Chondrocyte (in vitro differentiated cells): ENCODE measurements around the gene ZBTB40. TPM values are rescaled to one million over a fixed set of nuclear protein-coding genes. Genes with fewer than 3 reads are reported as not detected.

Experiments used
- DNase-seq: peaks from one replicate; pipeline ENCODE4 v3.0.0; 2021; ENCODE audit warnings: mixed read lengths, low spot score
- H3K27ac Mint-ChIP-seq: one replicate; pipeline ENCODE4 v1.8.0; 2021; ENCODE audit warnings: mild to moderate bottlenecking, moderate library complexity, mixed read lengths; ENCODE audit not compliant: unreplicated experiment
- H3K27me3 Mint-ChIP-seq: 2 replicates; pipeline ENCODE4 v1.8.0; 2021; ENCODE audit warnings: low read depth, mixed read lengths
- H3K36me3 Mint-ChIP-seq: 2 replicates; pipeline ENCODE4 v1.8.0; 2021; ENCODE audit warnings: low read depth, mixed read lengths
- H3K4me1 Mint-ChIP-seq: 2 replicates; pipeline ENCODE4 v1.8.0; 2021; ENCODE audit warnings: low read depth, mild to moderate bottlenecking, mixed read lengths
- H3K4me3 Mint-ChIP-seq: one replicate; pipeline ENCODE4 v1.8.0; 2021; ENCODE audit warnings: mild to moderate bottlenecking, moderate library complexity, mixed read lengths; ENCODE audit not compliant: unreplicated experiment
- H3K9me3 Mint-ChIP-seq: 2 replicates; pipeline ENCODE4 v1.8.0; 2021; ENCODE audit warnings: low read depth, mixed read lengths
- total RNA-seq: library from RNA; stranded (reverse); gene quantifications from 3 replicates; pipeline ENCODE4 v1.2.1, GENCODE V29; 2021
- TF ChIP-seq, protein P1 (sequence below): fragments of 200-600 bp; sonication (generic); IDR thresholded peaks from 2 replicates; pipeline ENCODE4 v1.5.0; 2021; ENCODE audit warnings: antibody characterized with exemption, mild to moderate bottlenecking, moderate library complexity

The ZBTB40 gene
- total RNA-seq, 1 donor from 2014 or later = 16.3 TPM

DNA sequence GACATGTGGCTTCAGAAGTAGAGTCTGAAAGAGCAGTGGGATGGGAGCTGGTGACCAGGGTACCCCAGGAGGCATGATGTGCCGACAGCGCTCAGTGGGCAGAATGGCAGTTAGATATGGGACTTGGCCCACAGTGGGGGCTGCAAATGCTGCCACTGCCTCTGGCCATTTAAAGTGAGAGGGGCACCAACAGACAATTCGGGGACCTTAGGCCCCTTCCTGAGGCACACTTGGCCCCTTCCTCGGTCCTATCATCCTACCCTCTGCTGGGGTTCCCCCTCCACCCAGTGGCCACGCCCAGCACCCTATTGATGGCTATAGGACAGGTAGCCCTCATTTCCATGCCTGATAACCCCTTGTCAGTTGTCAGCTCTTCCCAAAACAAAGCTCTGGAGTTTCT lies 75.0 kb downstream of the ZBTB40 start:
- H3K27ac Mint-ChIP-seq = no peak overlapping the region
- H3K9me3 Mint-ChIP-seq = no peaks in the 10 kb centered on the region
- TF ChIP-seq, protein P1, sequence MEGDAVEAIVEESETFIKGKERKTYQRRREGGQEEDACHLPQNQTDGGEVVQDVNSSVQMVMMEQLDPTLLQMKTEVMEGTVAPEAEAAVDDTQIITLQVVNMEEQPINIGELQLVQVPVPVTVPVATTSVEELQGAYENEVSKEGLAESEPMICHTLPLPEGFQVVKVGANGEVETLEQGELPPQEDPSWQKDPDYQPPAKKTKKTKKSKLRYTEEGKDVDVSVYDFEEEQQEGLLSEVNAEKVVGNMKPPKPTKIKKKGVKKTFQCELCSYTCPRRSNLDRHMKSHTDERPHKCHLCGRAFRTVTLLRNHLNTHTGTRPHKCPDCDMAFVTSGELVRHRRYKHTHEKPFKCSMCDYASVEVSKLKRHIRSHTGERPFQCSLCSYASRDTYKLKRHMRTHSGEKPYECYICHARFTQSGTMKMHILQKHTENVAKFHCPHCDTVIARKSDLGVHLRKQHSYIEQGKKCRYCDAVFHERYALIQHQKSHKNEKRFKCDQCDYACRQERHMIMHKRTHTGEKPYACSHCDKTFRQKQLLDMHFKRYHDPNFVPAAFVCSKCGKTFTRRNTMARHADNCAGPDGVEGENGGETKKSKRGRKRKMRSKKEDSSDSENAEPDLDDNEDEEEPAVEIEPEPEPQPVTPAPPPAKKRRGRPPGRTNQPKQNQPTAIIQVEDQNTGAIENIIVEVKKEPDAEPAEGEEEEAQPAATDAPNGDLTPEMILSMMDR = no peak
- no peaks in the 10 kb centered on the region for H3K27me3 Mint-ChIP-seq
- DNase-seq = no peak
- no peak overlapping the region for H3K4me3 Mint-ChIP-seq
- no peaks in the 10 kb centered on the region for H3K4me1 Mint-ChIP-seq
- peaks cover 34% of the 10 kb centered on the region for H3K36me3 Mint-ChIP-seq

DNA sequence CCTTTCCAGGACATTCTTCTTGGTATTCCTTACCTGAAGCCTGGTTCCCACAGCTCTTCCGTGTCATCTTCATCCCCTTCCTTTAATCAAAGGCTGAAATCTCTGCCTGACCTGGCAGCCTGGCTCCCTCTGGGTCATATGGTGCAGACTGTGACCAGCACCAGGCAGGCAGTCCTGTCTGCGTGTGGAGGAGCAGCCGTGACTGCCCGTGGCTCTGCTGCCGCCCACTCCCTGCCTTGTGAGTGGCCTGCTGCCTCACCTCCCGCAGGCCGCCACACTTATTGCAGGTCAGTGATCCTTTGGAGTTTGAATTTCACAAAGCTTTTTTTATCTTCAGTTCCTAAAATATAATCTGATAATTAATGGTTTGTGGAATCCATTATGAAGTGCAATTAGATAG lies 75.5 kb downstream of the ZBTB40 start:
- Mint-ChIP-seq H3K4me3 (no peak overlapping the region), H3K27ac (no peak overlapping the region)
- DNase-seq = no peak

GRCh38 chr1:22527555-22528296 lies 76.1 kb downstream of the ZBTB40 start:
- Mint-ChIP-seq H3K4me3 (no peak overlapping the region), H3K4me1 (no peaks in the 10 kb centered on the region), H3K36me3 (peaks cover 27% of the 10 kb centered on the region), H3K9me3 (no peaks in the 10 kb centered on the region), H3K27ac (no peak overlapping the region), H3K27me3 (no peaks in the 10 kb centered on the region)
- no peak for DNase-seq
- TF ChIP-seq, protein P1 = peak; percentile 59

More for the DNA sequence above, 75.5 kb downstream of the ZBTB40 start:
- no peaks in the 10 kb centered on the region for H3K9me3 Mint-ChIP-seq
- H3K4me1 Mint-ChIP-seq = no peaks in the 10 kb centered on the region
- H3K27me3 Mint-ChIP-seq = no peaks in the 10 kb centered on the region
- peaks cover 30% of the 10 kb centered on the region for H3K36me3 Mint-ChIP-seq
- TF ChIP-seq, protein P1 = no peak

GRCh38 chr1:22528451-22528850 lies 76.8 kb downstream of the ZBTB40 start:
- H3K4me1 Mint-ChIP-seq = no peaks in the 10 kb centered on the region
- no peak overlapping the region for H3K4me3 Mint-ChIP-seq
- DNase-seq = no peak
- peaks cover 23% of the 10 kb centered on the region for H3K36me3 Mint-ChIP-seq
- H3K9me3 Mint-ChIP-seq = no peaks in the 10 kb centered on the region
- H3K27me3 Mint-ChIP-seq = no peaks in the 10 kb centered on the region
- no peak overlapping the region for H3K27ac Mint-ChIP-seq
- TF ChIP-seq, protein P1 = no peak

DNA sequence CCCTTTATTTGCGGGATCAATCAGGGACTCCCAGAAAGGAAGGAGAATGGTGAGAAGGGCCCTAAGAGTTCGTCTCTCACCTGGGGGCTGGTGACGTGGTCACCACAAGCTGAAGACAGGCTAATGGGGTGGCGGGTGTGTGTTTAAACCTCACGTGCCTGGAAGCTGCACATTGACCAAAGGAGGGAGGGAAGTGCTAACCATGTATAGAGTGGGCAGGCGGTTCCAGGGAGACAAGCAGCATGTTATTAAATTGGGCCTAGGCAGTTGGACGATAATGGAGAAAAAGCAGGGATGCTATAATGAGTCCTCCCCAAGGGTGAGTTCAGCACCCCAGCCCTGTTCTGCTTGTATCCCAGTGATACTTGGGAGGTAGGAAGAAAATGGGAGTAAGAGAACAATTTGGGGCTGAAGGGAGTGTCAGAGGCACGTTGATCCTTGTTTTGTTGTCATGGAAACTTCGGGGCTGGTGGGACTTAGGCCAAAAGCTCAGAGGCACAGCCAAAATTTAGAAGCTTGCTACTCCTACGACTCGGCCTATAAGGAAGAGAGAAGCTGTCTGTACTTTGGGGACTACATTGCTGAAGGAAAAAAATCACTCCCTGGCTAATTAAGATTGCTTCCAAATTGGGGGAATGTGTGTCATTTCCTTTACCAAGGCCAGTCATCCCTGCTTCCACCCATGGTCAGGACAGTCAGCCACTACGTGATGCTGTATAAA lies 78.4 kb downstream of the ZBTB40 start:
- Mint-ChIP-seq H3K27me3 (no peaks in the 10 kb centered on the region), H3K36me3 (peaks cover 12% of the 10 kb centered on the region), H3K27ac (no peak overlapping the region), H3K4me1 (no peaks in the 10 kb centered on the region), H3K4me3 (no peak overlapping the region), H3K9me3 (no peaks in the 10 kb centered on the region)
- TF ChIP-seq, protein P1 = no peak
- no peak for DNase-seq
